Activated T-cell treated with anti-CD3 and anti-CD28 coated beads, Interleukin-2, amount 50 U/mL, for 48 hours (primary cell): ENCODE measurements around the gene FAM234B.
A peak's percentile ranks its signal among the peaks of the same experiment; 100 is the strongest.

Source experiments
- DNase-seq, 2 experiments: peaks; one replicate each; pipeline ENCODE4 v3.0.0-alpha.2; 2020

FAM234B gene

GRCh38 chr12:13044002-13044905 lies at the start of gene FAM234B:
TSS of gene FAM234B (plus strand) at chr12:13044381. CDS start at chr12:13044404, 23 bp downstream.
- DNase-seq: peak; percentile 84 to 87

GRCh38 chr12:12995088-12995487 lies 49.1 kb upstream of the FAM234B start:
- no peak for DNase-seq

- DNase-seq: no peak
Measured at GRCh38 chr12:12996209-12996608, 48.0 kb upstream of the FAM234B start.

GRCh38 chr12:12997156-12997555 lies 47.0 kb upstream of the FAM234B start:
- no peak for DNase-seq

- no peak for DNase-seq
Measured at GRCh38 chr12:12997734-12998133, 46.4 kb upstream of the FAM234B start.

GRCh38 chr12:12998248-12998647 lies 45.9 kb upstream of the FAM234B start:
- no peak for DNase-seq

GRCh38 chr12:12999271-12999958 lies 44.8 kb upstream of the FAM234B start:
- DNase-seq: no peak

- DNase-seq: peak; percentile 96 to 98
Measured at GRCh38 chr12:12999959-13000615, 44.1 kb upstream of the FAM234B start, which contains the start of gene HEBP1. TSS of gene HEBP1 (minus strand) at chr12:13000265. CDS start at chr12:13000114, 151 bp downstream.

GRCh38 chr12:13000616-13000924 lies 43.6 kb upstream of the FAM234B start:
- no peak for DNase-seq

GRCh38 chr12:13000925-13001774 lies 43.0 kb upstream of the FAM234B start:
- peak; percentile 63 to 66 for DNase-seq

GRCh38 chr12:13001775-13002040 lies 42.5 kb upstream of the FAM234B start:
- DNase-seq: no peak

GRCh38 chr12:13002301-13003097 lies 41.7 kb upstream of the FAM234B start:
- DNase-seq: no peak

- DNase-seq: no peak
Measured at GRCh38 chr12:13004361-13004760, 39.8 kb upstream of the FAM234B start.

GRCh38 chr12:13004986-13005385 lies 39.2 kb upstream of the FAM234B start:
- DNase-seq: no peak

- no peak for DNase-seq
Measured at GRCh38 chr12:13005649-13006048, 38.5 kb upstream of the FAM234B start.

- DNase-seq: no peak
Measured at GRCh38 chr12:13007496-13008233, 36.5 kb upstream of the FAM234B start.

GRCh38 chr12:13008741-13009380 lies 35.3 kb upstream of the FAM234B start:
- DNase-seq: no peak

- no peak for DNase-seq
Measured at GRCh38 chr12:13011098-13011497, 33.1 kb upstream of the FAM234B start.

- DNase-seq: no peak
Measured at GRCh38 chr12:13022851-13023271, 21.3 kb upstream of the FAM234B start.

- DNase-seq: no peak
Measured at GRCh38 chr12:13023811-13024530, 20.2 kb upstream of the FAM234B start.
